Neuronal stem cell (in vitro differentiated cells): Measurements from ENCODE around the gene ARHGAP26.

Source experiments
- DNase-seq: peaks from one replicate; pipeline ENCODE4 v3.0.0-alpha.2; 2013; ENCODE audit warnings: low spot score
- H2AFZ ChIP-seq: one replicate; pipeline ENCODE4 v1.6.1; 2013; ENCODE audit warnings: mild to moderate bottlenecking, low read length, inconsistent platforms
- H2AK5ac ChIP-seq: 2 replicates; pipeline ENCODE4 v1.6.1; 2013; ENCODE audit warnings: low read depth, mild to moderate bottlenecking, inconsistent platforms, low read length, moderate library complexity, mixed read lengths
- H2BK120ac ChIP-seq: 2 replicates; pipeline ENCODE4 v1.6.1; 2013; ENCODE audit warnings: low read depth, mild to moderate bottlenecking, inconsistent platforms, low read length, moderate library complexity, mixed read lengths
- H2BK12ac ChIP-seq: one replicate; pipeline ENCODE4 v1.6.1; 2013; ENCODE audit warnings: low read length, inconsistent platforms
- H2BK15ac ChIP-seq: 2 replicates; pipeline ENCODE4 v1.6.1; 2013; ENCODE audit warnings: mild to moderate bottlenecking, low read length, inconsistent platforms, mixed read lengths
- H2BK5ac ChIP-seq: one replicate; pipeline ENCODE4 v1.6.1; 2013; ENCODE audit warnings: inconsistent platforms, mild to moderate bottlenecking, low read length, moderate library complexity
- H3K14ac ChIP-seq: one replicate; pipeline ENCODE4 v1.6.1; 2013; ENCODE audit warnings: low read length, inconsistent platforms
- H3K18ac ChIP-seq: 2 replicates; pipeline ENCODE4 v1.6.1; 2013; ENCODE audit warnings: low read length, inconsistent platforms
- H3K23ac ChIP-seq: 2 replicates; pipeline ENCODE4 v1.6.1; 2013; ENCODE audit warnings: low read depth, mild to moderate bottlenecking, mixed read lengths, low read length, inconsistent platforms; ENCODE audit not compliant: poor library complexity
- H3K27ac ChIP-seq: replicated peaks from 3 replicates; pipeline ENCODE4 v1.5.1; 2013; ENCODE audit warnings: low read length, inconsistent platforms
- H3K27me3 ChIP-seq, 3 experiments: 2 replicates each; pipeline ENCODE4 v1.6.1; 2013; ENCODE audit warnings: low read length in 3 of 3, mild to moderate bottlenecking in 2 of 3, inconsistent platforms in 1 of 3, low read depth in 1 of 3, mixed read lengths in 1 of 3, moderate library complexity in 1 of 3; ENCODE audit not compliant: control insufficient read depth in 3 of 3, insufficient read depth in 3 of 3
- H3K36me3 ChIP-seq, 2 donors: replicated peaks in 1 of 2; 2 replicates each; pipeline ENCODE4 v1.6.1; 2013; ENCODE audit warnings: low read length in 2 of 2; ENCODE audit not compliant: control insufficient read depth in 2 of 2, insufficient read depth in 2 of 2
- H3K4ac ChIP-seq: 2 replicates; pipeline ENCODE4 v1.6.1; 2013; ENCODE audit warnings: inconsistent platforms, mild to moderate bottlenecking, low read length, moderate library complexity
- H3K4me1 ChIP-seq, 2 donors: 1 replicate in 1 of 2; 2 replicates in 1 of 2; pipeline ENCODE4 v1.6.1; 2013; ENCODE audit warnings: low read length in 2 of 2, low read depth in 1 of 2; ENCODE audit not compliant: control insufficient read depth in 2 of 2, insufficient read depth in 1 of 2
- H3K4me2 ChIP-seq: one replicate; pipeline ENCODE4 v1.6.1; 2013; ENCODE audit warnings: mild to moderate bottlenecking, low read length, inconsistent platforms; ENCODE audit not compliant: insufficient read depth, poor library complexity, severe bottlenecking
- H3K4me3 ChIP-seq, 2 donors: 2 replicates each; pipeline ENCODE4 v1.5.1; 2013; ENCODE audit warnings: low read length in 2 of 2, mild to moderate bottlenecking in 2 of 2, inconsistent platforms in 1 of 2, moderate library complexity in 1 of 2
- H3K79me1 ChIP-seq: one replicate; pipeline ENCODE4 v1.6.1; 2013; ENCODE audit warnings: low read depth, mild to moderate bottlenecking, inconsistent platforms, low read length, moderate library complexity
- H3K9ac ChIP-seq: one replicate; pipeline ENCODE4 v1.6.1; 2013; ENCODE audit warnings: mild to moderate bottlenecking, low read depth, low read length, inconsistent platforms; ENCODE audit not compliant: poor library complexity
- H3K9me3 ChIP-seq, 2 donors: replicated peaks in 1 of 2; 2 replicates each; pipeline versions ENCODE3 to v1.6.1; 2013; ENCODE audit warnings: low read length in 2 of 2, mild to moderate bottlenecking in 2 of 2, inconsistent platforms in 1 of 2, low read depth in 1 of 2, mixed read lengths in 1 of 2, moderate library complexity in 1 of 2; ENCODE audit not compliant: control insufficient read depth in 2 of 2, insufficient read depth in 1 of 2
- H4K8ac ChIP-seq: one replicate; pipeline ENCODE4 v1.6.1; 2013; ENCODE audit warnings: low read depth, mild to moderate bottlenecking, inconsistent platforms, low read length, moderate library complexity
- H4K91ac ChIP-seq: one replicate; pipeline ENCODE4 v1.6.1; 2013; ENCODE audit warnings: low read length, low read depth, mild to moderate bottlenecking, inconsistent platforms; ENCODE audit not compliant: poor library complexity
- WGBS, 2 donors: extraction: QIAGEN DNeasy Blood & Tissue Kit; methylation state at CpG; one replicate each; pipeline ENCODE4 v1.1.7; 2013; ENCODE audit warnings: missing lambda C conversion rate in 2 of 2, mixed read lengths in 1 of 2; ENCODE audit not compliant: insufficient read length in 2 of 2, insufficient replicate concordance in 1 of 2; ENCODE audit errors: extremely low coverage in 2 of 2; 5-methylcytosine and 5-hydroxymethylcytosine counted together

The ARHGAP26 gene

DNA sequence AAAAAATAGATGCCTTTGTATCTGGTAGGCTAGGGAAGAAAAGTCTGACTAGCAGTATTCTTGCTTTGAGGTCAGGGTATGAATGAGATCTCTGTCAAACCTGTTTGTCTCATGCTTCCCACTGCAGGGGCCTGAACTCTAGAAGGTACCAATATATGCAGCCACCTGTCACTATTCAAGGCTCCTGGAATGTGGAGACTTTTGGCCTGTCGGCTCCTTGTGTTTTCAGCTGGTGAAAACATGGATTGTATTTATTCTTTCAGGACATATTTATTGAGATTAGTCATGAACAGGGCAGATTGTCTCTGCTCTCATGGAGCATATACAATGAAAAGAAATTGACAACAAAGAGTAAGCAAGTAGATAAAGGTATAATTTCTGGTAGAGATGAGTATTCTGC, 255.8 kb downstream of the ARHGAP26 start:
- no peak overlapping the region for H2BK12ac ChIP-seq
- H2BK15ac ChIP-seq = no peak overlapping the region
- H4K91ac ChIP-seq = no peak overlapping the region
- H3K4me1 ChIP-seq = peaks cover 12 to 19% of the 10 kb centered on the region in 2 donors
- no peak overlapping the region for H2AFZ ChIP-seq
- no peak overlapping the region for H3K4me2 ChIP-seq
- no peaks in the 10 kb centered on the region for H3K27me3 ChIP-seq
- no peak for DNase-seq
- no peak overlapping the region for H2AK5ac ChIP-seq
- H3K23ac ChIP-seq = no peak overlapping the region
- H2BK120ac ChIP-seq = no peak overlapping the region
- H3K4me3 ChIP-seq = no peak overlapping the region
- H3K9ac ChIP-seq = no peak overlapping the region
- H4K8ac ChIP-seq = no peak overlapping the region
- no peak overlapping the region for H2BK5ac ChIP-seq
- H3K4ac ChIP-seq = no peak overlapping the region
- no peaks in the 10 kb centered on the region for H3K79me1 ChIP-seq
- H3K36me3 ChIP-seq = no peaks in the 10 kb centered on the region
- no CpG with 5 or more reads among the region's 1 CpG for WGBS, 2 donors
- H3K14ac ChIP-seq = no peak overlapping the region
- H3K27ac ChIP-seq = no peak overlapping the region
- no peak overlapping the region for H3K18ac ChIP-seq
- no peaks in the 10 kb centered on the region for H3K9me3 ChIP-seq

DNA sequence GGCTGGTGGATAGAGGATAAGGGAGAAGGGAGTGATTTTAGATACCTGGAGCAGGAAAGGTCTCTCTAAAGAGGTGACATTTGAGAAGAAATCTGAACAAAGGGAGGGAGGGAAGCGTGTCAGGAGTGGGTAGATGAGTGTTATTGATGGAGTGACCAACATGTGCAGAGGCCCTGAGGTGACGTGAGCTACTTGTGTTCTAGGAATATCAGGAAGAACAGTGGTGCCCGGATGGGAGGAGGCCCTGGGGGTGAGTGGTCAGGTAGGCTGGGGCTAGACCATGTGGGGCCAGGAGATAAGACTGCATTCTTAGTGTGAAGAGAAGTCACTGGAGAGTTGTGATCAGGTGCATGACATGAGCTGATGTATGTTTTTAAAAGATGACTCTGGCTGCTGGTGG, 256.2 kb downstream of the ARHGAP26 start:
- Histone ChIP-seq H3K9ac (no peak overlapping the region), H3K27me3 (no peaks in the 10 kb centered on the region), H4K91ac (no peak overlapping the region), H3K36me3 (no peaks in the 10 kb centered on the region), H2BK120ac (no peak overlapping the region), H2AK5ac (no peak overlapping the region), H2BK15ac (no peak overlapping the region), H3K23ac (no peak overlapping the region), H3K9me3 (no peaks in the 10 kb centered on the region), H3K27ac (no peak overlapping the region), H3K4ac (no peak overlapping the region), H3K18ac (peak overlapping the region; percentile 53), H3K79me1 (no peaks in the 10 kb centered on the region), H3K4me2 (no peak overlapping the region), H3K4me3 (no peak overlapping the region), H2AFZ (no peak overlapping the region), H4K8ac (no peak overlapping the region), H3K4me1 (peaks cover 12 to 19% of the 10 kb centered on the region in 2 donors), H2BK12ac (peak overlapping the region; percentile 14), H3K14ac (no peak overlapping the region), H2BK5ac (no peak overlapping the region)
- DNase-seq = no peak
- no CpG with 5 or more reads among the region's 3 CpGs for WGBS, 2 donors

DNA sequence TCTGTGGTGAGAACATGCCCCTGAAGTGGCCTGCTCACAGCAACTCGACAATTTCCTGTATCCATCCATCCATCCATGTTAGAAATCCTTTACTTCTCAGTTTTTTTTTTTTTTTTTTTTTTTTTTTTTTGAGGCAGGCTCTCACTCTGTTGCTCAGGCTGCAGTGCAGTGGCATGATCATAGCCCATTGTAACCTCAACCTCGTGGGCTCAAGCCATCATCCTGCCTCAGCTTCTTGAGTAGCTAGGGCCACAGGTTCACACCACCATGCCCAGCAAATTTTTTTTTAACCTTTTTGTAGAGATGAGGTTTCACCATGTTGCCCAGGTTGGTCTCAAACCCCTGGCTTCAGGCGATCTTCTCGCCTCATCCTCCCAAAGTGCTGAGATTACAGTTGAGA, 259.1 kb downstream of the ARHGAP26 start:
- Histone ChIP-seq H3K4me2 (no peak overlapping the region), H3K4ac (no peak overlapping the region), H3K79me1 (no peaks in the 10 kb centered on the region), H2BK12ac (no peak overlapping the region), H3K23ac (no peak overlapping the region), H3K4me3 (no peak overlapping the region), H2BK5ac (no peak overlapping the region), H2AFZ (no peak overlapping the region), H3K27me3 (no peaks in the 10 kb centered on the region), H3K36me3 (no peaks in the 10 kb centered on the region), H3K18ac (no peak overlapping the region), H3K14ac (no peak overlapping the region), H3K9ac (no peak overlapping the region), H3K4me1 (peaks cover 3 to 12% of the 10 kb centered on the region in 2 donors), H2BK15ac (no peak overlapping the region), H4K8ac (no peak overlapping the region), H4K91ac (no peak overlapping the region), H2AK5ac (no peak overlapping the region), H3K27ac (no peak overlapping the region), H2BK120ac (no peak overlapping the region), H3K9me3 (no peaks in the 10 kb centered on the region)
- no CpG with 5 or more reads among the region's 4 CpGs for WGBS, 2 donors
- DNase-seq = no peak

DNA sequence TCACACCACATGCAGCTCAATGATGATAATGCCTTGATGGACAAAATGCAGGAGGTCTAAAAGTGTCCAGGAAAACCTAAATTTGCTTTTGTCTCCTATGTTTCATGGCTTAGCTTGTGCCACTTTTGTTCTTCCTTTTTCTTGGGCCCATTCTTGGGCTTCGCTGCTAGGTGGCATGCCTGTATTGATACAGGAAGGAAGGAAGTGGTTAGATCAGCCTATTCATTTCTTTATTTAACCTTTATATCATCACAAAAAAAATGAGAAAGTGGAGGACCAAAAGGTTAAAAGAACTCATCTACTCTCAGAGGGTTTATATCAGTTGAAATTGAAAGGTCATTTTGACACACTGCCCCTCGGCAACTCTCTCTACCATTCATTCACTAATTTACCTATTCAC, 260.2 kb downstream of the ARHGAP26 start:
- Histone ChIP-seq H2BK15ac (no peak overlapping the region), H3K9me3 (no peaks in the 10 kb centered on the region), H3K27ac (no peak overlapping the region), H3K4ac (no peak overlapping the region), H3K18ac (no peak overlapping the region), H3K79me1 (no peaks in the 10 kb centered on the region), H3K23ac (no peak overlapping the region), H3K4me2 (no peak overlapping the region), H2AK5ac (no peak overlapping the region), H3K36me3 (no peaks in the 10 kb centered on the region), H2BK12ac (no peak overlapping the region), H3K9ac (no peak overlapping the region), H3K4me3 (no peak overlapping the region), H3K27me3 (no peaks in the 10 kb centered on the region), H2BK120ac (no peak overlapping the region), H4K91ac (no peak overlapping the region), H3K4me1 (peaks cover 3 to 12% of the 10 kb centered on the region in 2 donors), H3K14ac (no peak overlapping the region), H2BK5ac (no peak overlapping the region), H4K8ac (no peak overlapping the region), H2AFZ (no peak overlapping the region)
- no peak for DNase-seq
- no CpG with 5 or more reads among the region's 2 CpGs for WGBS, 2 donors
